Activated T-helper 1 cell treated with anti-CD3 and anti-CD28 coated beads, Interleukin-12 subunit alpha, Interleukin-12 subunit beta, Interleukin-2, Interleukin-4 antibody, amounts not matched to agents 30 ng/mL and 10 ng/mL and 1 ng/mL, durations not matched to agents 14 hours and 24 hours and 36 hours (primary cell): ENCODE measurements around the gene ZNF683. TPM values are rescaled to one million over a fixed set of nuclear protein-coding genes. Genes with fewer than 3 reads are reported as not detected.
A peak's percentile ranks its signal among the peaks of the same experiment; 100 is the strongest.
"Not testable (repeated sequence)": the region's sequence is repeated elsewhere in the genome, so short reads cannot be mapped to it uniquely, and the experiment has no call there.

ENCODE experiments used
- DNase-seq: peaks from one replicate; pipeline ENCODE4 v3.0.0; 2021; ENCODE audit warnings: low spot score
- H3K27ac Mint-ChIP-seq: one replicate; pipeline ENCODE4 v1.8.0; 2021; ENCODE audit warnings: mild to moderate bottlenecking, mixed read lengths
- H3K27me3 Mint-ChIP-seq: one replicate; pipeline ENCODE4 v1.8.0; 2022; ENCODE audit warnings: mild to moderate bottlenecking, moderate library complexity, mixed read lengths; ENCODE audit not compliant: insufficient read depth
- H3K36me3 Mint-ChIP-seq: one replicate; pipeline ENCODE4 v1.8.0; 2021; ENCODE audit warnings: low read depth, mixed read lengths
- H3K4me1 Mint-ChIP-seq: one replicate; pipeline ENCODE4 v1.8.0; 2021; ENCODE audit warnings: low read depth, mixed read lengths
- H3K4me3 Mint-ChIP-seq: one replicate; pipeline ENCODE4 v1.8.0; 2021; ENCODE audit warnings: mild to moderate bottlenecking, moderate library complexity, mixed read lengths
- H3K9me3 Mint-ChIP-seq: one replicate; pipeline ENCODE4 v1.8.0; 2021; ENCODE audit warnings: mixed read lengths
- intact Hi-C: fragments of 100-400 bp; cut with micrococcal nuclease; formaldehyde crosslinking; loops from one replicate; pipeline ENCODE4 v1.15.1; 2024
- total RNA-seq: library from RNA; stranded (reverse); gene quantifications from 2 replicates; pipeline ENCODE4 v1.2.3, GENCODE V29; 2022

The ZNF683 gene
- not detected in 2 replicates for total RNA-seq

DNA sequence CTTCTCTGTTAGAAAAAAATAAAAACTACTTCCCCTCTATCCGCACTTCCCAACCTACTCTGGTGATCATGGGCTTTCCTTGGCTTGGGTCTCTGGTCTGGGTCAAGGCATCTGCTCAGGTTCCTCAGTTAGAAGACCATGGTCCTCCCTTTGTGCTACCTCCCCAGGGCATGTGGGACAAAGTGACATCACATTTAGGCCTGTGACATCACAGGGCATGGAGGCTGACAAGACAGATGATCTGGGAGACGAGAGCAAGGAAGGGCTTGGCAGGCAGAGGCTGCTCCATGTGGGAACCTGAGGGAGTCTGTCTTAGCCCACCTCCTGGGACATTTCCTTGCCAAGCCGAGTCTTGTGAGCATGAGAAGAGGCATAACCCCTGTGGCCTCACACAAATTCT, at the start of gene ZNF683:
Gene ZNF683 (minus strand): TSS at position 140 of the 400 bp plus-strand sequence. CDS start 4,179 bp downstream, outside the sequence.
- peaks cover 15% of the 10 kb centered on the region for H3K9me3 Mint-ChIP-seq
- peak within 1 kb of the TSS; percentile 41 for H3K27ac Mint-ChIP-seq
- H3K36me3 Mint-ChIP-seq: peaks cover 13% of the 10 kb centered on the region
- intact Hi-C loops, H3K27me3 Mint-ChIP-seq, DNase-seq: not testable (repeated sequence)
- H3K4me1 Mint-ChIP-seq: peaks cover 66% of the 10 kb centered on the region
- peak within 1 kb of the TSS; percentile 19 for H3K4me3 Mint-ChIP-seq

DNA sequence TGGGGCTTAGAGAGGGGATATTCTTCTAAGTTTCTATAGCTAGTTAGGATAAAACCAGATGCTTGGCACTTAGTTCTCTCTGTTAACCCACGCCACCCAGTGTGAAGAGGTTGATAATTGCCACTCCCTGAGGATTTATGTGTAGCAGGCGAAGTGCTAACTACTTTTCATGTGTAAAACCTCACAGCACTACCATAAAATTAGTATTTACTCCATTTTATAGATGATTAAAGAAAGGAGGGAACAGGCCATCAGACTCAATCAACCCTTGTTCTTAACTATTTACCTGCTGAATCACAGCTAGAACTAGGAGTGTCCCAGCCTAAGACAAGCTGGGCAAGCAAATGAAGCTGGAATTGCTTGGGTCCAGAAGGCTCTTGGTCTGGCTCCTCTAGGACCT, 46.9 kb upstream of the ZNF683 start:
- Mint-ChIP-seq H3K36me3 (no peaks in the 10 kb centered on the region), H3K4me3 (no peak overlapping the region), H3K4me1 (no peaks in the 10 kb centered on the region), H3K27me3 (peaks cover 32% of the 10 kb centered on the region), H3K9me3 (no peaks in the 10 kb centered on the region), H3K27ac (no peak overlapping the region)
- intact Hi-C loops: loop anchor here (5.0 kb wide), 1 partner anchor 382 kb away; no protein-coding TSS in a partner anchor
- no peak for DNase-seq

DNA sequence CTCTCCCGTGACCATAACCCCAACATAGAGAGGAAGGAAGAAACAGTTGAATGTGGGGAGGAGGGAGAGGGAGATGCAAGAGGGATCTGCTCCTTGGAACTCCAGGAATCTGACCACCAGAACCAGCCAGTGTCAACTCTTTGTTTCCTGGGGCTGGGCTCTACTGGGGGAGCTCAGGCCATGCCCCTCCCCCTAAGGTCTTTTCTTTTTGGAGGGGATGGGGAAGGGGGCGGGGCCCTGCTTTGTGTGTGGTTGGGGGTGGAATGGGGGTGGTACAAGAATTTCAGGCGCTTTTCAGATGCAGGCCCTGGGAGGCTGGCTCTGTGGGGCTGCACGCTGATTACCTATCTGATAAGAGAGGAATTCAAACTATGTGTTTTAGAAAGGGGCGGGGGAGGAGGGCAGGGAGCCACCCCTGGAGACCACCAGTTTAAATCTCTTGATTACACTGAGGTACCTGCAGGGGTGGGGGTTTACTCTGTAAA, 46.4 kb upstream of the ZNF683 start:
- Mint-ChIP-seq H3K27me3 (peaks cover 38% of the 10 kb centered on the region), H3K36me3 (no peaks in the 10 kb centered on the region), H3K4me1 (no peaks in the 10 kb centered on the region), H3K9me3 (no peaks in the 10 kb centered on the region), H3K27ac (no peak overlapping the region), H3K4me3 (no peak overlapping the region)
- DNase-seq: no peak
- intact Hi-C loops: loop anchor here (5.0 kb wide), 1 partner anchor 382 kb away; no protein-coding TSS in a partner anchor

DNA sequence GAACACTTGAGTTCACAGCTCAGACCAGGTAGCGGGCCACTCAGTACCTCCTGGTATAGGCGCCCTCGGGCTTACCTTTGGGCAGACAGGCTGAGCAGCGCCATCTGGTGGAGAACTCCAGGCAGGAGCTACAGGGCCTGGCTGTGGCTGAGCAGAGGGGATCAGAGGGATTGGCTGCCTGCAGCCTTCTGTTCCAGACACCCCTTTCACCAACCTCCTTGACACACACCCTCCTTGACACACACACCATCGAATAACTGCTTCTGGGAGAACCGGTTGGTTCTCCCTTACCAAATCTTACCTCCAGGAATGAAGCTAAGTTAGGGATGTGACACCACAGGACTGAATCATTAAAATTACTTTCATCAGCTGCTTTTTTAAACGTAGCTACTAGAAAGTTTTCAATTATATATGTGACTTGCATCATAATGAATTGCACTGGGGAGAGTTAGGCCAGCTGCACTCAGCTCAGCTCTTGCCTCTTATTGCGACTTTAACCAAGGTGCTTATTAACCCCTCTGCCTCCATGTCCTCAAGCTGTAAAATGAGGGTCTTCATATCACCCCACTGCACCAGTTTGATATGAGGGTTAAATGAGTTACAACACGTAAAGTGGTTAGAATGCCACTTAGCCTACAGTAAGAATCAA, 44.7 kb upstream of the ZNF683 start:
- no peak overlapping the region for H3K27ac Mint-ChIP-seq
- peak; percentile 75 for DNase-seq
- H3K4me3 Mint-ChIP-seq: no peak overlapping the region
- peaks cover 54% of the 10 kb centered on the region for H3K27me3 Mint-ChIP-seq
- H3K4me1 Mint-ChIP-seq: no peaks in the 10 kb centered on the region
- intact Hi-C loops: loop anchor here (1.0 to 5.0 kb wide), 3 partner anchors 54 to 380 kb away; no protein-coding TSS in a partner anchor
- no peaks in the 10 kb centered on the region for H3K36me3 Mint-ChIP-seq
- H3K9me3 Mint-ChIP-seq: no peaks in the 10 kb centered on the region

DNA sequence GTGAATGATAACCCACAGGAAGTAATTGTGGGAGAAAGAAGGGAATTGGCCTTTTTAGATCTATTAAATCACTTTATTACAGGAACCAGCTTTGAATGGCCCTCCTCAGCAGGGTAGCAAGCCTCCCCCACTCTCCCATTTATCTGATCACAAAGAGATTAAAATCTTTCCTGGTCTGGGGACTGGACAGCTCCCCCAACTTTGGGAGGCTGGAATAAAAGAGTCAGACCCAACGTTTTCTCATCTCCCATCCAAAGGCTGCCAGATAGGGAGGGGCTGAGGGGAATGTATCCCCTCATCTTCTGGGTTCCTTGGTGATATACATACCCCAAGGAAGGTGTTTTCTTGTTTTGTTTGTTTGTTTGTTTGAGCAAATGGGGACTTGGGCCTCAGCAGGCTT, 40.5 kb upstream of the ZNF683 start:
- no peak for DNase-seq
- no peaks in the 10 kb centered on the region for H3K9me3 Mint-ChIP-seq
- H3K4me1 Mint-ChIP-seq: peaks cover 14% of the 10 kb centered on the region
- H3K27ac Mint-ChIP-seq: no peak overlapping the region
- no peaks in the 10 kb centered on the region for H3K36me3 Mint-ChIP-seq
- intact Hi-C loops: no loop called here
- no peak overlapping the region for H3K4me3 Mint-ChIP-seq
- peaks cover 68% of the 10 kb centered on the region for H3K27me3 Mint-ChIP-seq

DNA sequence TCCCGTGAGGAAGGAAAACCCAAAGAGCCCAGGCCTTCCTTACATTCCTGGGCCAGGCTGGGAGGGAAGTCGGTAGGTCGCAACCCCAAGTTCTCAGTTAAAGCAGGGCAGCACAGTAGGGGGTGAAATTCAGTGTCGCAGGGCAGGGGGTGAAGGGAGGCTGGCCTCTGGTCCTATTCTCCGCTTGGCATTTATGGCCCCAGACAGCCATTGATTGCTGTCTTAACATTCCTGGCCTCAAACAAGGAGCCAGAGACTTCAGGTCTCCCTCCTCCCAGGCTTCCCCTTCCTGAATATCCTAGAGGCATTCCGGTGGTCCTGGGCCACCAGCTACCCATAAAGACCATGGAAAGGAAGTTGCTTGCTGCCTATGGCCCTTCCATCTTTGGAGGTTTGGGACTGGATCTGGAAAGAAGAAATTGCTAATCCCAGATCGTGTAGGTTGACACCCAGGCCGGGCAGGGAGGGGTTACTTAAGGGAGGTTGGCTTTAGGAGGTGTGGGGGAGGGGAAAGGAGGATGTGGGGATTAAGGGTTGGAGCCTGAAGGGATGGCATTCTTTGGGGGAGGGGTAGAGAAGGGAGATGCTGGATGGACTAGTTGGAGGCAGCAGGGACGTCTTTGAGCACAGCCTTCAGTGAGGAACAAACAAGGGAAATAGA, 39.8 kb upstream of the ZNF683 start:
- Mint-ChIP-seq H3K36me3 (no peaks in the 10 kb centered on the region), H3K4me3 (no peak overlapping the region), H3K9me3 (no peaks in the 10 kb centered on the region), H3K27ac (no peak overlapping the region), H3K27me3 (peaks cover 68% of the 10 kb centered on the region), H3K4me1 (peaks cover 14% of the 10 kb centered on the region)
- no peak for DNase-seq
- intact Hi-C loops: no loop called here

DNA sequence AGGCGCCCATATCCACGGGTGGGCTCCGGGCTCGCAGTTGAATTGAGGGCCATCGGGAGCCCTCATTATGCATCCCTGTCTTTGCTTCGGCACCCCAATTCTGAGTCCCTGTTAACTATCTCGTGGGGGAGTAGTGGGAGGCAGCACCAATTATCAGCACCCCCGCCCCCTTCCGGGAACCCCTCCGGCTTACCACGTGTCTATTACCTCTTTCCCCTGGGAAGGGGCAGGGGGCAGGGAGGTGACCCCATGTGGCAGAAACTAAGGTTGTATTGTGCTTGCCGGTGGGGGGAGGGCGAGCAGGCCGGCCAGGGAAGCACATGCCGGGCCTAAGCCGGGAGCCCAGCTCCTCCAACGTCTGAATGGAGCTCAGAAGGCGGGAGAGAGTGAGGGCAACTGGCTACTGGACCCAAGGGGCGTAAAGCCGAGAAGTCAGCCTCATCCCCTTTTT, 39.1 kb upstream of the ZNF683 start:
- Mint-ChIP-seq H3K4me1 (peaks cover 14% of the 10 kb centered on the region), H3K4me3 (no peak overlapping the region), H3K9me3 (no peaks in the 10 kb centered on the region), H3K27me3 (peaks cover 65% of the 10 kb centered on the region), H3K27ac (peak overlapping the region; percentile 68), H3K36me3 (no peaks in the 10 kb centered on the region)
- intact Hi-C loops: no loop called here
- DNase-seq: no peak

DNA sequence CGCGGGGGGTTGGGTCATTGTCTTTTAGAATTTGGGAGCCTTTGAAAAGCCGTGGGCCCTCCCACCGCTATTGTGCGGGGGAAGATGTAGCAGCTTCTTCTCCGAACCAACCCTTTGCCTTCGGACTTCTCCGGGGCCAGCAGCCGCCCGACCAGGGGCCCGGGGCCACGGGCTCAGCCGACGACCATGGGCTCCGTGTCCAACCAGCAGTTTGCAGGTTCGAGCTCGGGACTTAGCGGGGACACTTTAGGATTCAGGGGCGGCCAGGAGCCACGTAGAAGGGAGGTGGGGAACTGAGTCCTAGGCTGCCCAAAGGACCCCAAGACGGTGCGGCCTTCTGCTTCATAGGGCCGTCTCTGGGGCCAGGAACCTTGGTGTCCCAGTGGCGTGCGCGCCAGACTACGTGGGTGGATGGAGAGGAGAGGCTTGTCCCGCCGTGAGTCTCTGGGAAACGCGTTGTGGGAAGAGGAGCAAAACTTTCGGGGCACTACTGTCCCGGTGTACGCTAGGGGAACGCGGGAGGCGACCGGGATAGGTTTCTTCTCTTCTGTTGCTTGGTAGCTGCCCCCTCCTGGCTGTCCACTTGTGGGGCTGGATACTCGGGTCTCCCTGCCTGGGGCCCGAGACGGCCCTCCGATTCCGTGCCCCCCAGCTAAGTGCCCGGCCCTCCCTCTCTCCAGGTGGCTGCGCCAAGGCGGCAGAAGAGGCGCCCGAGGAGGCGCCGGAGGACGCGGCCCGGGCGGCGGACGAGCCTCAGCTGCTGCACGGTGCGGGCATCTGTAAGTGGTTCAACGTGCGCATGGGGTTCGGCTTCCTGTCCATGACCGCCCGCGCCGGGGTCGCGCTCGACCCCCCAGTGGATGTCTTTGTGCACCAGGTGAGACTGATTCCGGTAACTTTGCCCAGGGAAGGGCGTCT, 38.4 kb upstream of the ZNF683 start, which contains the start of gene LIN28A:
Gene LIN28A (plus strand): TSS at position 112 of the 918 bp plus-strand sequence. CDS start 75 bp downstream, at position 187.
- Mint-ChIP-seq H3K36me3 (no peaks in the 10 kb centered on the region), H3K9me3 (no peaks in the 10 kb centered on the region), H3K4me3 (no peak within 1 kb of the TSS), H3K27ac (peak within 1 kb of the TSS; percentile 68), H3K4me1 (peaks cover 14% of the 10 kb centered on the region), H3K27me3 (peaks cover 65% of the 10 kb centered on the region)
- intact Hi-C loops: no loop called here
- DNase-seq: no peak

DNA sequence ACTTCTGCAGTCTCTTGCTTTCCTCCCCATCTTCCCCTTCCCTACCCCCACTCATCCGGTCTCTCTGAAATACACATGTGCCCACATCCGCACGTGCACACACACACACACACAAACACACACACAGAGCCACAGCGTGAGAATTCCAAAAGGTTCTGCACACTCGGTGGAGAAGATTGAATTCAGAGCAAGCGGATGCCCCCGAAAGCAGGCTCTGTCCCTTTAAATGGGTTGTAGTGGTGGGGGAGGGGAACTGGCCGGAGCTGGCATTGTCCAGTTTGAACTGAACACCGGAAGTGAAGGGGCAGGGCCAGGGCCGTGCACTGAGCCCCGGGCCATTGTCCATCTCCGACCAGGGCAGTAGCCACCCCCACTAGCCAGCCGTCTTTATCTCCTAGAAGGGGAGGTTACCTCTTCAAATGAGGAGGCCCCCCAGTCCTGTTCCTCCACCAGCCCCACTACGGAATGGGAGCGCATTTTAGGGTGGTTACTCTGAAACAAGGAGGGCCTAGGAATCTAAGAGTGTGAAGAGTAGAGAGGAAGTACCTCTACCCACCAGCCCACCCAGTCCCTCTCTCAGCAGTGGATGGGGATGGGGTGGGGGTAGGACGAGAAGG, 36.7 kb upstream of the ZNF683 start:
- intact Hi-C loops: no loop called here
- no peak overlapping the region for H3K27ac Mint-ChIP-seq
- no peak for DNase-seq
- H3K27me3 Mint-ChIP-seq: peaks cover 53% of the 10 kb centered on the region
- no peak overlapping the region for H3K4me3 Mint-ChIP-seq
- H3K4me1 Mint-ChIP-seq: peaks cover 14% of the 10 kb centered on the region
- no peaks in the 10 kb centered on the region for H3K36me3 Mint-ChIP-seq
- H3K9me3 Mint-ChIP-seq: no peaks in the 10 kb centered on the region

DNA sequence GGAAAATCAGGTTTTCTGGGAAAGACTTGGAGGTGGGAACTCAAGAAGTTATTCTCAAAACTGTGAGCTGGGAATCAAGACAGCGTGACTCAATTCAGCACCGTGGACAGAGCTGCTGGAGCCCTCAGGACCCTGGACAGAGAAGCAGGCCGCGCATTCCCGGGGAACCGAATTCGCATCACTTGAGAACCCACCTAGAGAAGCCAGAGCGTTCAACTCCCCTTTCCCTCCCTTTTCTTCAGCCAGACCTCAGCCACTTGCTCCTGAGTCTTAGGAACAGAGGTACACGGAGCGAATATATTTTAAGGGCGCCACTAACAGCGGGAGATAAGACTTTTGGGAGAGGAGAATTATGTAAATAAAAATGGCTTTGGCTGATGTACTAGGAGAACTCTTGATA, 36.1 kb upstream of the ZNF683 start:
- intact Hi-C loops: no loop called here
- H3K4me3 Mint-ChIP-seq: no peak overlapping the region
- H3K27me3 Mint-ChIP-seq: peaks cover 47% of the 10 kb centered on the region
- H3K9me3 Mint-ChIP-seq: no peaks in the 10 kb centered on the region
- peaks cover 14% of the 10 kb centered on the region for H3K4me1 Mint-ChIP-seq
- H3K27ac Mint-ChIP-seq: no peak overlapping the region
- DNase-seq: peak; percentile 59
- no peaks in the 10 kb centered on the region for H3K36me3 Mint-ChIP-seq

DNA sequence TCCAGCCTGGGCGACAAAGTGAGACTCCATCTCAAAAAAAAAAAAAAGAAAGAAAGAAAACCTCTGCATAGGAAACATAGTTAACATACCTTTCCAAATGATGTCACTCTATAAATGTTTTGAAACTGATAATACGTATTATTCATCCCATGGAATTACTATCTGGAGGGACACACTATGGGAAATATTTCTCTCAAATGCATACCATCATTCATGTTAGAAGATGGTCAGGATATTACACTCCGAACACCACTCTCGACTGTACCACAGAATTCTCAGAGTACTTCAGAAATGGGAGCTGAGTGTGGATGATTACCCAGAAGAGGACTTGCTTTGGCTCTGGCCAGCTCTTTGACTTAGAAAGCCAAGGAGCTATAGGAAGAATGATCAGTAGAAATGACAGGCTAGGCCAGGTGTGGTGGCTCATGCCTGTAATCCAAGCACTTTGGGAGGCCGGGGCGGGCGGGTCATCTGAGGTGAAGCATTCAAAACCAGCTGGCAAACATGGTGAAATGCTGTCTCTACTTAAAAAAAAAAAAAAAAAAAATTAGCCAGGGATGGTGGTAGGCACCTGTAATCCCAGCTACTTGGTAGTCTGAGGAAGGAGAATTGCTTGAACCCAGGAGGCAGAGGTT, 32.8 kb upstream of the ZNF683 start:
- H3K27me3 Mint-ChIP-seq: peaks cover 25% of the 10 kb centered on the region
- no peaks in the 10 kb centered on the region for H3K9me3 Mint-ChIP-seq
- no peaks in the 10 kb centered on the region for H3K36me3 Mint-ChIP-seq
- no peak overlapping the region for H3K4me3 Mint-ChIP-seq
- H3K4me1 Mint-ChIP-seq: peaks cover 14% of the 10 kb centered on the region
- intact Hi-C loops: no loop called here
- no peak for DNase-seq
- H3K27ac Mint-ChIP-seq: no peak overlapping the region

DNA sequence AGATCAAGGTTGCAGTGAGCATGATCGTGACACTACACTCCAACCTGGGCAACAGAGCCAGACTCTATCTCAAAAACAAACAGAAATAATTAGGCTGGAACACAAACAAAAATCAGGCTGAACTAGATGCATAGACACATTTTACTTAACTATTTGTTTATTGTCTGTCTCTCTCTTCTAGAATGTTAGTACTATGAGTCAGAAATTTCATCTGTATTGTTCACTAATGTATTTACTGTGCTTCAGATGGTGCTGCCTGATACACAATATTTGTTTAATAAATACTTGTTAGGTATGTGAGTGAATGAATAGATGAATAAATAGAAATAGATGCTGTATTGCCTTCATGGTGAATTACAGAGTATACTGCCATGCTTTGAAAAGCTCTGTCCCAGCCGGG, 32.1 kb upstream of the ZNF683 start:
- no peaks in the 10 kb centered on the region for H3K9me3 Mint-ChIP-seq
- H3K4me1 Mint-ChIP-seq: peaks cover 12% of the 10 kb centered on the region
- DNase-seq: no peak
- intact Hi-C loops: no loop called here
- H3K36me3 Mint-ChIP-seq: no peaks in the 10 kb centered on the region
- H3K4me3 Mint-ChIP-seq: no peak overlapping the region
- H3K27me3 Mint-ChIP-seq: peaks cover 24% of the 10 kb centered on the region
- H3K27ac Mint-ChIP-seq: no peak overlapping the region
